Activated naive CD8-positive, alpha-beta T cell treated with anti-CD3 and anti-CD28 coated beads, Interleukin-2, amount 50 U/mL, for 16 hours (primary cell): ENCODE measurements around the gene PHACTR2.
A peak's percentile ranks its signal among the peaks of the same experiment; 100 is the strongest.
"Not testable (repeated sequence)": the region's sequence is repeated elsewhere in the genome, so short reads cannot be mapped to it uniquely, and the experiment has no call there.

ENCODE experiments used
- DNase-seq: peaks from one replicate; pipeline ENCODE4 v3.0.0-alpha.2; 2020; ENCODE audit warnings: low read depth, low spot score

The PHACTR2 gene

DNA sequence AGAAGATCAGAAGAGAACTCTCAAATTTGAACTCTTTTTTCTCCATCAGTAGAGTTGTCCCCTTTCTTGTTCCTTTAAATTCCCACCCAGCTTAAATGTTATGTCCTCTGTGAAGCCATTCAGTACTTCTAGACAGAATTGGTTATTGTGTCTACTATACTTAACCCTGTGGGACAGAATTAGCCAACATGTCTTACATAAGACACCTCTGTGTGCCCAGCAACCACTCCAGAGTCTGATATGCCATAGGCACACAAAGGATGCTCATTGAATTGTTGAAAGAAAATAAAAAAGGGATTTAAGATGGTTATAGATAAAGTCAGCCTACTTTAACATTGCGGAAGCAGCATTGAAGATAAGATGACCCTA, 88.4 kb downstream of the PHACTR2 start:
- no peak for DNase-seq

DNA sequence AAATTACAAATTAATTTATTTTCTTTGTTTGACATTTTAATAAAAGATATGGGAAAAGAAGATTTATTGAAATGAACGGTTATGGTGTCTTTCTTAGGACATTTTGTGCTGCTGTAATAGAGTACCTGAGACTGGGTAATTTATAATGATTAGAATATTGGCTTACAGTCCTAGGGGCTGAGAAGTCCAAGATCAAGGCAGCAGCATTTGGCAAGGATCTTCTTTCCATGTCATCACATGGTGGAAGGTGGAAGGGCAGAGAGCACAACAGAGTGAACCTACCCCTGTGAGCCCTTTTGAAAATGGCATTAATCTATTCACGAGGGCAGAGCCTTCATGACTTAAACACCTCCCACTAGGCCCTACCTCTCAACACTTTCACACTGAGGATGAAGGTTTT, 89.7 kb downstream of the PHACTR2 start:
- no peak for DNase-seq

DNA sequence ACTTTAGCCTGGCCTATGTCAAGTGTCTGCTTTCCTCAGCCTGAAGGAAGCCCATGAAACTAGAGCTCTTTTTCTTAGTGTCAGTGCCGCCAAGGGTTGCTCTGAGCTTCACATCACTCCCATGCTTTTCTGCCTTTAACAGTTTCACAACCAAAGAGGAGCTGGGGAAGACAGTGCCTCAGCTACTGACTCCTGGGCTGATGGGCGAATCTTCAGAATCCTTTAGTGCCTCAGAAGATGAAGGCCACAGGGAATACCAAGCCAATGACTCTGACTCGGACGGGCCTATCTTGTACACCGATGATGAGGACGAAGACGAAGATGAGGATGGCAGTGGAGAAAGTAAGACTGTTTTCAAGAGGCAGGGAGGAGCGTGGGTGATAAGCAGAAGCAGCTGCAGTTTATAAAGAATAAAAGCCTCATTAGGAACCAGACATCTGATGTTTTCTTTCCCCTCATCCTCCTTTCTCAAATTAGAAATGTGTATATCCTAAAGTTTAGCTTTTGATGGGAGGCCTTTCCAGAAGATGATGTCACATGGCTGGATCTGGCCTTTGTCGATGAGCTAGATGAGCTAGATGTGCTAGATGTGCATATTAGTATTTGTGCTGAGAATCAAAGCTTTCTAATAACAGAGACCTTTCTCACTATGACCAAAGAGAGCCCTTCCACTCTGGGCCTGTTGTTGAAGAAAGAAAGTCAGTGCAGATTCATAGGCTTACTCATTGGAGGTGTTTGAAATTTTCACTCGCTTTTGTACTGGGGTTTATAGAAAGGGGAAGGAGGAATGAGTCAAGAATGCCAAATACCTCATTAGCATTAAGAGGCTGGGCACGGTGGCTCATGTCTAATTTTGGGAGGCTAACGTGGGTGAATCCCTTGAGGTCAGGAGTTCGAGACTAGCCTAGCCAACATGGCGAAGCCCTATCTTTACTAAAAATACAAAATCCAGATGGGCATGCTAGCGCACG, 94.6 kb downstream of the PHACTR2 start:
- DNase-seq = no peak

DNA sequence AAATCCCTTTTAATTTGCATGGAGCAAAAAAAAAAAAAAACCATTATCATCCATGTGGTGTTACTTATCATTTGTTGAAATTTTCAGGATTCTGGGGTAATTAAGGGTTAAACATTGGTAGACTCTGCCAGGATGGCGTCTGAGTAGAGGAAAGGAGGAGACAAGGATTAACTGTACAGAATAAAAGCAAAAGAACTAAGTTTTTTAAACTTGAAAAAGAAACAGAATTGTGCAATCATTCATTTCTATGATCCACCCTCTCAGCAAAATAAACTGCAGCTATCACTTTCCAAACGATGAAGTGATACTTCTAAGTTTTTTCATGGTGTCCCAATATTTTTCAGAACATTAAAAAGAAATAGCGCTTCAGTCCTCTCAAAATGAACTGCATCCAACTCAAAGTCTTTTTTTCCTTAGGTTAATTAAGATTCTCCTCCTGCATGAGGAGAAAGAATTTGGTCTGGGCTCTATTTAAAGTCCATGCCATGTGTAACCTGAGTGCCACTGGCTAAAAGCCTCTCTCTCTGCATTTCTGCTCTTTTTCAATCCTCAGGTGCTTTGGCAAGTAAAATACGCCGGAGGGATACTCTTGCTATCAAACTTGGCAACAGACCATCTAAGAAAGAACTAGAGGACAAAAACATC, 95.9 kb downstream of the PHACTR2 start:
- no peak for DNase-seq

DNA sequence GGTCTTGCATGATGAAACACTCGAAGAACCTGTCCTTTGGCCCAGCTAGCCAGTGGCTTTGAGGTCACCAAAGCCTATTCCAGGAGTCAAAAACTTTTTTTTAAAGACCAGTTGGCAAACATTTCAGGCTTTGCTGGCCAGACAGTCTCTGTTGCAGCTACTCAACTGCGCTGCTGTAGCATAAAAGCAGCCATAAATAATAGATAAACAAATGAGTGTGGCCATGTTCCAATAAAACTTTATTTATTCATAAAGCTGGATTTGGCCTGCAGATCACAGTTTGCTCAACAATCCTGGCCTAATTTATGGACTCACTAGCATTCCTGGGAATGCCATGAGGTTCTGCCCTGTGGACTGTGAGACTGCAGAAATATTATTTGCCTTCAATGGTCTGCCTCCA, 96.6 kb downstream of the PHACTR2 start:
- no peak for DNase-seq

DNA sequence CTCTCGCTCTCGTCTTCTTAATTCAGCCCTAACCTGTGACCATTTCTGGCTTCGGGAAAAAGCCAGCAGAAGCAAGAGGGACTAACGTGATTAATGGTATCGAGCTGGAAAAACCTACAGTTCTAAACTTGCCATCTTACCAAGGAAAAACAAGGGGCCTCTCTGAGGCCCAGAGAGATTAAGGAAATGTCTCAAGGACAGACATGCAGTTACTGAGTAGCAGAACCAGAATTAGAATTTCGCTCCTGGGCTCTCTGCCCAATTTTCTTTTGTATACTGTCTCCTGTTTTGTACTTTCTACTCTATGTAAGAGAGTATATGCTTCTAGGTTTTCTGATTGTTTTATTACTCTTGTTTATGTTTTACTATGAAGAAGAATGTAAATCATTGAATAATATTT, 97.6 kb downstream of the PHACTR2 start:
- no peak for DNase-seq

DNA sequence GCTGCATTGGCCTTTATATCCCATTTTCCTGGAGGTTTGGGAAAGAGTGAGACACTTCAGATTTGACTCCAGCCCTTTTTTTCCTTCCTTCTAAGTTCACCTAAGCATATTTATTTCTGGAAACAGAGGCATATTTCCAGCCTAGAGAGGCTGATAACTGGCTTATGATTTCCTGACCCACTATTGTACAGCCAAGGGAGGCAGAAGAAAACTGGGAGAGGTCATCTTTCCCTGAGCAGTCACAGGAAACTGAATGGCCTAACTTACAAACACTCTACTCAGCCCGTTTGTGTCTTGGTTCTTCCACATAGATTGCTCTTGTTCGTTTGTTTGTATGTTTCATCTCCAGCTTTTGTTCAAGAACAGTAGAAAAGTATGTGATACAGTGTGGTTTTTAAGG, 101.2 kb downstream of the PHACTR2 start:
- no peak for DNase-seq

DNA sequence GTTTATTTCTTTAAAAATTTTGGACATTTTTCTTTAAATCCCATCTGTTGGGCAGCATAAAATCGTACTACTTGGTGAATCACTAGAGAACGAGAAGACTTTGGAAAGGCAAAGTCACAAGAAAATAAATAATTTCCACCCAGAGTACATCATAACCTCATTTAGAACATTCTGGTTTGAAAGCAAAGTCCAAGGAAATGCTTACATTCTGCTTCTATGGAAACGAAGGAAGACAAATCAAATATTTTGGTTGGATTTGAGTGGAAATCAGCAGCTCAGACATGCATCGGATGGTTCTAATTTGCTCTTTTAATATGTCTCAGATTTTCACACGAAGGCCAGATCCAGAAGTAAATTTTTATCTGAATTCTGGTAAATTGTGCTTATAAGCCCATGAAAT, 104.7 kb downstream of the PHACTR2 start:
- no peak for DNase-seq

DNA sequence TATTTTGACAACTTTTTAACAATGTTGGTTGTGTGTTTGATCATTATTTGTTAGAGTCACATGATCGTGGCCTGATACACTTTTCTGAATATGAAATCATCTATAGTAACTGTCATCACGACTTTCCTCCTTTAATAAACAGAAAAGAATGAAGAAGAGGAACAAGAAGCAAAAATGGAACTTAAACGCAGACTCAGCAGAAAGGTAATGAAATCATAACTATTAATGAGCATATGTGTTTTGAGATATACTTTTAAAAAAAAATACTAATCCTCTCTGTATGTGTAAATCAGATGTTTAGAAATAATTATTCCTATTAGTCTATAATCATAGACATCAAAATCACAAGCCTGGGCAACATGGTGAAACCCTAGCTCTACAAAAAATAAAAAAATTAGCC, 105.3 kb downstream of the PHACTR2 start:
- DNase-seq = no peak

DNA sequence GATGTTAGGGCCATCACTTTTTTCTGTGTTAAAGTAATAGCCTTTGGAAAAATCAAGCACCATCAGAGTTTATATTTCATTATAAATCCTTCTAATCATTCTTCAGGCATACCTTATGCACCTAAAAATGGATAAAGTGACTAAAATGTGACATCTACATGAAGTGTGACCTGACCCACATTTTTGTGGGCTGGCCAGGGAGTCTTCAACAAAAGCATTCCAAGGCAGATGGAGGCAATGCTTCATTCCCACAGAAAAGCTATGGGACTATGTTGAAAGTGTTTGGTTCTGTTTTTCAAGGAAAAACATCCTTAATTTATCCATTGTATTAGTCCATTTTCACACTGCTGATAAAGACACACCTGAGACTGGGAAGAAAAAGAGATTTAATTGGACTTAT, 106.6 kb downstream of the PHACTR2 start:
- no peak for DNase-seq

DNA sequence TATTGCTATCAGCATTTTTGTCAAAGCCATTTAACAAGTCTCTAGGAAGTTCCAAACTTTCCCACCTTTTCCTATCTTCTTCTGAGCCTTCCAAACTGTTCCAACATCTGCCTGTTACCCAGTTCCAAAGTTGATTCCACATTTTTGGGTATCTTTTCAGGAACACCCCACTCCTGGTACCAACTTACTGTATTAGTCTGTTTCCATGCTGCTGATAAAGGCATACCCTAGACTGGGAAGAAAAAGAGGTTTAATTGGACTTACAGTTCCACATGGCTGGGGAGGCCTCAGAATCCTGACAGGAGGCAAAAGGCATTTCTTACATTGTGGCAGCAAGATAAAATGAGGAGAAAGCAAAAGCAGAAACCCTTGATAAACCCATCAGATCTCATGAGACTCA, 108.6 kb downstream of the PHACTR2 start:
- DNase-seq = not testable (repeated sequence)

DNA sequence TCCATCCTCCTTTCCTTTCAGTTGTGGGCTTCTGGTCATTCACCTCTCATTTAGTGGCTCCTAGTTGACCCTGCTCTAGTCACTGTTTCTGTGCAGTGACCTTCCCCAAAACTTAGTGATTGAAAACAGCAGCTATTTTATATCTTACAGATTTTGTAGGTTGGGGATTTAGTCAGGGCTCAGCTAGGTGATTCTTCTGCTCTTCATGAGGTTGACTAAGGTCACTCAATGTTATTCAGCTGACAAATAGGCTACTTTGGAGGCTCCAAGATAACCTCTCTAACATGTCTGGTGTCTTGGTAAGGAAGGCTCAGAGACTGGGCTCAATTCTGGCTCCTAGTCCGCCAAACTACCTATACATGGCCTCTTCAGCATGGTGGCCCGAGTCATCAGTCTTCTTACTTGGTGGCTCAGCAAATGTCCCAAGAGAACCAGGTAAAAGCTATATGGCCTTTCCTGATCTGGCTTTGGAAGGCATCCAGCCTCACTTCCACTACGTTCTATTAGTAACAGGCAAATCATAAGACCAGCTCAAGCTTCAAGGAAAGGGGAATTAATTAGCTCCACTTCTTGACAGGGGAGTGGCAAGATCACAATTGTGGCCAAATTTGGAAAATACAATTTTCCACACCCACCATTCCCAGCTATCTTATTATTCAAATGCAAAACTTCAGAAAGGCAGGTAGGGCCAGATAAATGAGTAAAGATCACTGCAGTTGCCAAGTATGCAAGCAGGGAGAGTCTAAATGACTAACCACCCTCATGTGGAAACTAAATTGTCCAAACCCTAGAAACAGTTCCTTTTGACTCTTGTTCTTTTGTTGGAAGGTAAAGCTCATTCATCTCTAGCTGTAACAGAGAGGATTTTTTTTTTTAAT, 114.9 kb downstream of the PHACTR2 start:
- DNase-seq = no peak

DNA sequence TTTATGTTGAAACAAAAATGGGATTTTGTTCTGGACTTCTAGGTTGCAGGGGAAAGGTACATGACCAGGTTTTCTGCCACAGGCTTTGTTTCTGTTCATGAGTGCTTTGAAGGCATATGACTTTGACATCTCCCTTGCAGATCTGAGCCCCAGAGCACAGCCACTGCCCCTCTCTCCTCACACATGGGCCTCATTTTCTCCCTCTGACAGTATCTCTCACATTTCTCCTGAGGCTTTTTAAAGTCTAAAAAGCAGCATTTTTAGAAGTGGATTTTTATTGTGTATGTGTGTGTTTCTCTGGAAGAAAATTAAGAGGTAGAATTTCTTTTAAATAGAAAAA, 115.5 kb downstream of the PHACTR2 start:
- no peak for DNase-seq

DNA sequence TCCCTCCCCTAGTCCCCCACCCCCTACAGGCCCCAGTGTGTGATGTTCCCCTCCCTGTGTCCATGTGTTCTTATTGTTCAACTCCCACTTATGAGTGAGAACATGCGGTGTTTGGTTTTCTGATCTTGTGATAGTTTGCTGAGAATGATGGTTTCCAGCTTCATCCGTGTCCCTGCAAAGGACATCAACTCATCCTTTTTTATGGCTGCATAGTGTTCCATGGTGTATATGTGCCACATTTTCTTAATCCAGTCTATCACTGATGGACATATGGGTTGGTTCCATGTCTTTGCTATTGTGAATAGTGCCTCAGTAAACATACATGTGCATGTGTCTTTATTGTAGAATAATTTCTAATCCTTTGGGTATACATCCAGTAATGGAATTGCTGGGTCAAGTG, 118.8 kb downstream of the PHACTR2 start:
- DNase-seq = not testable (repeated sequence)

DNA sequence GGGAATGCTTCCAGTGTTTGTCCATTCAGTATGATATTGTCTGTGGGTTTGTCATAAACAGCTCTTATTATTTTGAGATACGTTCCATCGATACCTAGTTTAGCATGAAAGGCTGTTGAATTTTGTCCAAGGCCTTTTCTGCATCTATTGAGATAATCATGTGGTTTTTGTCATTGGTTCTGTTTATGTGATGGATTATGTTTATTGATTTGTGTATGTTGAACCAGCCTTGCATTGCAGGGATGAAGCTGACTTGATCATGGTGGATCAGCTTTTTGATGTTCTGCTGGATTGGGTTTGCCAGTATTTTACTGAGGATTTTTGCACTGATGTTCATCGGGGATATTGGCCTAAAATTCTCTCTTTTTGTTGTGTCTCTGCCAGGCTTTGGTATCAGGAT, 120.7 kb downstream of the PHACTR2 start:
- DNase-seq = not testable (repeated sequence)

DNA sequence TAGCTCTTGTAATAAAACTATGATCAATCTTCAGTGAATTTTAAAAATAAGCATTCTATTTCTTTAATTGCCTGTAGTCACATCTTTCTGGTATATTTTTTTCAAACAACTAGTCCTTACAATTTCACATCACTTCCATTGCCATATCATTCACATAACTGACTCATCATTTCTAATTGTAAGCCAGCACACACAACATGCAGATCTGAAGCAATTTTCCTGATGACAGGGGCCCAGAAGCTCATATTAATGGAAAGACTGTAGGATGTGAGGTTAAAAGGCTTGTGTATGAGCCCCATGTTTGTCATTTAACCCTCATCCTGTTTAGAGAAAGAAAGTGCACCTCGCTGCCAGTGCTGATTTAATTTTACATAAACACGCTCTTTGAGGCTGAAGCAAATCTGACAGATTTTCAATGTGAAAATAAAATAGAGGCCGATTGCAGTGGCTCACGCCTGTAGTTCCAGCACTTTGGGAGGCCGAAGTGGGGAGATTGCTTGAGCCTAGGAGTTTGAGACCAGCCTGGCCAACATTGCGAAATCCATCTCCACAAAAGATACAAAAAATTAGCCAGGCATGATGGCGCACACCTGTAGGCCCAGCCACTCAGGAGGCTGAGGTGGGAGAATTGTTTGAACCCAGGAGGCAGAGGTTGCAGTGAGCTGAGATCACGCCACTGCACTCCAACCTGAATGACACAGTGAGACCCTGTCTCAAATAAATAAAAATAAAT, 125.2 kb downstream of the PHACTR2 start:
- DNase-seq = no peak

DNA sequence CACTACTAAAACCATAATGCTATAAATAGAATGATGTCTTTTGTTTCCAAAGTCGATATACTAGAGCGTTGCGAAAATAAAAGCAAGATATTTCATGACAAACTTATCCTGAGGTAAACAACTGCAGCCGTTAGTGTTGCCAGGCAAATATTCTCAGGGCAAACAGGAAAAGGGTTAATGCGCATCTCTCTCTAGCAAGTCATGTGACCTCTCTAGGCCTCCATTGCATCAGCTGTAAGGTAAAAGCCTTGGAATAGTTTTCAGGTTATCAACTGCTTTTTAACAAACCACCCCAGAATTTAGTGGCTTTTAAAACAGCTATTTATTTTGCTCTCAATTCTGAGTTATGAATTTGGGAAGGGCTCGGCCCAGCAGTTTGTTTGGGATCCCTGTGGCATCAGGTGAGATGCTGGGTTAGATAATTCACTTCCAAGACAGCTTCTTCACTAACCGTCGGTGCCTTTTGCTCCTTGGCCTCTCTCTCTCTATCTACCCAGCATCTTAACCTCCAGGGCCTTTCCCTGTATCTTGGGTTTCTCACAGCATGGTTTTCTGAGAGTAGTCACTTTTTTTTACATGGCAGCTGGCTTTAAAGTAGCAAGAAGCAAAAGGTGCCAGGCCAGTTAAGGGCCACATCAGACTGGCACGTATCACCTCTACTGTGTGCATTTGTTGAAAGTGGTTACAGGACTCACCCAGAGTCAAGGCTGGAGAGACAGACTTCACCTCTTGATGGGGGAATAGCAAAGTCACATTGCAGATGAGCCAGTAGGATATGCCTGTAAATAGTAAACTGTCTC, 126.2 kb downstream of the PHACTR2 start:
- DNase-seq = no peak

DNA sequence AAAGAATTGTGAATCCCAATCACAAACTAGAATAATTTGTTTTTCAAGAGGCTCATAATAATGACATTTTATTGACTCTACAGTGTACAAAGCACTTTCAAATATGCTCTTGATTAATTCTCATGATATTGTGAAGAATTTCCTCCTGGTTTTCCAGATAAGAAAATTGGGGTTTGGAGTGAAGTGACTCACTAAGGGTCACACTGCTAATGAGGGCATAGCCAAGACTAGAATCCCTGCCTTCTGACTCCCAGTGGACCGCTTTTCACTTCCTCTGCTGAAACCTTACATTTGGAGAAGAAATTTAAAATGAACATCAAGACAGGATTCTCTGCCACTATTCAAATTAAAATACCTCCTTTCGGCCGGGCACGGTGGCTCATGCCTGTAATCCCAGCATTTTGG, 127.1 kb downstream of the PHACTR2 start:
- DNase-seq = no peak

DNA sequence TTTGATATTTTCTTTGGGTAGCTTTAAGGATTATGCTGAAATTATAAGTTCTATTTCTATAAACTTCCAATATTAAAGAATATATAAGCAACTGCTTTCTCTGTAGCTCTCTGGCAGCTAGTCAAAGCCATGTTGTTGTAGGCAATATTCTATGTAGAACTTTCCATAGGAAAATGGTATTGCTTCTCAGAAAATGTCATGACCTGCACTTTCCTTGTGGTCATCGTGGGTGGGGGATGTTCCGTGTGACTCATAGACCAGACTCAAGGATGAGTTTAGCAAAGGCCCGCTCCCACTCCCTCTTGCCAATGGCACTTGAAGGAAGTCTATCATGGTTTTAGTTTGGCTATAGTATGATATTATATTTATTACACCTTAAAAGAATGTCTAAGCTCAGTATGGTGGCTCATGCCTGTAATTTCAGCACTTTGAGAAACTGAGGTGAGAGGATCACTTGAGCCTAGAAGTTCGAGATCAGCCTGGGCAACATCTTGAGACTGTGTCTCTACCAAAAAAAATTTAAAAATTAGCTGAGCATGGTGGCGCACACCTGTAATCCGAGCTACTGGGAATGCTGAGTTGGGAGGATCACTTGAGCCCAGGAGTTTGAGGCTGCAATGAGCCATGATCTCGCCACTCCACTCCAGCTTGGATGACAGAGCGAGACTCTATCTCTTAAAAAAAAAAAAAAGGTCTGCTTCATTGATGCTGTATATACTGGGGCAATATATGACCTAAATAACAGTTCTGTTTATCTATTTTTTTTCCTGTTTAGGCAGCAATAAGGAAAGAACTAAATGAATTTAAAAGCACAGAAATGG, 128.7 kb downstream of the PHACTR2 start:
- DNase-seq = peak; percentile 66
